Adipose tissue (tissue), 3 donors: ENCODE measurements around the gene TXNDC5. TPM values are rescaled to one million over a fixed set of nuclear protein-coding genes. Genes with fewer than 3 reads are reported as not detected.

ENCODE experiments used
- H3K27ac ChIP-seq: one replicate; pipeline ENCODE4 v1.5.1; 2013; ENCODE audit warnings: low read depth, low read length
- WGBS, 3 donors: extraction: QIAGEN DNeasy Blood & Tissue Kit; methylation state at CpG; one replicate each; pipeline ENCODE4 v1.1.7; 2013; 5-methylcytosine and 5-hydroxymethylcytosine counted together
- polyA plus RNA-seq, 3 donors: library from polyadenylated mRNA; stranded (reverse); fragments of 200-250 nt; gene quantifications; one replicate each; pipeline ENCODE4 v1.2.3, GENCODE V29; 2013
- donor health status: healthy with polysubstance abuse.
- donor health status: Bipolar disorder and iron deficiency.
- donor health status: healthy.

Gene TXNDC5
- polyA plus RNA-seq, 3 donors: 88.6 to 123 (median 105) TPM

DNA sequence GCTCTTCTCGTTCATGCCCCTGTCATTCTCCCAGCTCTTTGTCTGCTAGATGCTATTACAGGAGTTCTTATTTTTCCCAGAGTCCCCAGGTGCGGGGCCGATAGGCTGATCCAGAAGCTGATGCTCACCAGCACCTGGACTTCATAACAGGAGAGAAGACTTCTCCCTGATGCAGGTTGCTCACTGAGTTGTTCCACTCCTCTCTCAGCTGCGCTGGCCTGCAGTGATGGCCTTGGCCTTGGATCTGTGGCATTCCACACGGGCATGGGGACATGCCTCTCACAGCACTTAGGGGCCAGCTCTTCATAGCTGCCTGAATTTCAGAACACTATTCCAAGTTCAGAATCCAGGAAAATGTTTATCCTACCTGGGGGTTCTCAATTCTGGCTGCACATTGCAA is 7.1 kb upstream of the TXNDC5 start:
- no peak overlapping the region for H3K27ac ChIP-seq
- 66 to 91% (median 79%) methylated on average over 5 of the region's 5 CpGs for WGBS, 3 donors

DNA sequence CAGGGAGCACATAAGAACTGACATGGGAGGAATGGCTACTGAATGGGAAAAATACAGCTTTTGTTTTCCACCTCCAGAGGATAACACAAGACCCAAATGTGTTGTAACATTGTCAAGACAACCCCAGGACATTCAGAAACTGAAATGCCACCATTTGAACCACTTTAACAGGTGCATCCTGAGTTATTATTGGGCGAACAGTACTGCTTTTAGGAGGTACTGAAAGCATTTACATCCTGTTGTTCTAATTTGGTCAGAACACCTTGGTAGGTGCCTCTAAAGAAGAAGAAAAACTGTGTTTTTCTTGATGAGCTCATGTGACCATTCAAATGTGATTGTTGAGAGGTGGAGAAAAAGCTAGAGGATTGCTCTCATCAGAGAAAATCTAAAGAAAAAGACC is 6.4 kb upstream of the TXNDC5 start:
- 68 to 81% (median 76%) methylated on average over 1 of the region's 1 CpG for WGBS, 3 donors
- no peak overlapping the region for H3K27ac ChIP-seq

DNA sequence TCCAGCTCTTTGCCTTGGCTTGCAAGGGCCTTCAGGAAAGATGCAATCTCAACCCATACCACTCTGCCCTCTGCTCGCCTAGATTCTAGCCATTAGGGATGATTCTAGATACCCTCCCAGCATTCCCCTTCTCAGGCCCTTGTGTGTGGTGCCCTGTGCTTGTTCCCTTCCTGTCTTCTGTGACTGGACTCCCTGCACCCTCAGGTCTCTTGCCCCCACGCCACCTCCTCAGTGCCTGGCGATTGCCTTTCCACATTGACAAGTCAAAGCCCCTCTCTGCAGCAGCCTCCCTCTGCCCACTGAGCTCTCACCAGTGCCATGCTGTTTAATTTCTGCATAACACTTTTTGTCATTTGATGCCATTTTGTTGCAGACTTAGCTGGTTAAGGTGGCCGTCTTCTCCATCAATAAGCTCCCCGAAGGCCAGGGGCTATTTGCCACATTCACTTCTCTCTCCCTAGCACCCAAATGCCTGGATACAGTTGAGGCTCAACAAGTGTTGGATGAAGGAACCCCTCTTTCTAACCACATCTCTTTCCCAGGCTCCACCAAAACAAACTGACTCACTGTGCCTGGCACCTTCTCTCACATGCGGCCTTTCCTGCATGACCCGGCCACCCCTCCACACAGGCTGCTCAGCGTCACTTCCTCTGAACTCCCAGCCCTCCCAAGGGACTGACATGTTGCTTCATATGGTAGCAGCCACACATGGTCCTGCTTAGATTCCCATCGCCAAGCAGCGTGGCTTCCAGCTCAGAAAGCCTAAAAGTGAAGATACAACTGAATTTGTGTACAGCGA is 4.6 kb upstream of the TXNDC5 start:
- H3K27ac ChIP-seq: no peak overlapping the region
- WGBS, 3 donors: 65 to 87% (median 67%) methylated on average over 11 of the region's 11 CpGs

- no peak overlapping the region for H3K27ac ChIP-seq
- WGBS, 3 donors: 61 to 91% (median 88%) methylated on average over 5 of the region's 5 CpGs
Measured at GRCh38 chr6:7914311-7914710, 3.7 kb upstream of the TXNDC5 start.

DNA sequence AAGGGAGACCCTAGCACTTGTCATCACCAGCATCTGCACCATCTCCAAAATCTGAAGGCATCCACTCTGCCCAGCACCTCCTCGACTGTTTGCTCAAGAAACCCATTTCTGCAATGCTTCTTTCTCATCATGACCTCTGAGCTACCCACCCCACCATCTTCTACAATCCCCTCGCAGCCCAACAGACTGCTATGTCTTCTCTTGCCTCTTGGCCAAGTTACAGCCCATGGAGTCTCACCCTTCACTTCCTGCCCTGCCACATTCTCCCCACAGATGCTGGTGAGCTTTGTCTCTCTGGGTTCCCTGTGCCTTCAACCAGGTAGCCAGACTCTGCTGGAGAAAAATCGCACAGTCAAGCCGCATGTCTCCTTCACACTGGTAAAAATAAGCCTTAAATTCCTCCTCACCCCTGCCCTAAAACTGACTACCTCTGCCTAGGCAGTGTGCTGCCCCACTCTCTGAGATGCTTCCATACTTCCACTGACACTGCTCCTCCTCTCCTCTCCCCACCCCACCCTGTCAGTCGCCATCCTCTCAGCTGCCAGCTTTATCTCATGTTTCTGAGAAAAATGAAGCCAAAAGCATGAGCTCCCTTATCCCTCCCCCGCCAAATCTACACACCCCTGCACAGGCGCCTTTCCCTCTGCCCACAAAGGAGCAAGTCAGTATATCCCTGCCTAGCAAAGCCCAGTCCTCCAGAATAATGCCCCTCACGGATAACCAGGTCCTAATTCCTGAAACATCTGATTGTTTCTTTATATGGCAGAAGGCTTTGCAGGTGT is 2.3 kb upstream of the TXNDC5 start:
- H3K27ac ChIP-seq: no peak overlapping the region

DNA sequence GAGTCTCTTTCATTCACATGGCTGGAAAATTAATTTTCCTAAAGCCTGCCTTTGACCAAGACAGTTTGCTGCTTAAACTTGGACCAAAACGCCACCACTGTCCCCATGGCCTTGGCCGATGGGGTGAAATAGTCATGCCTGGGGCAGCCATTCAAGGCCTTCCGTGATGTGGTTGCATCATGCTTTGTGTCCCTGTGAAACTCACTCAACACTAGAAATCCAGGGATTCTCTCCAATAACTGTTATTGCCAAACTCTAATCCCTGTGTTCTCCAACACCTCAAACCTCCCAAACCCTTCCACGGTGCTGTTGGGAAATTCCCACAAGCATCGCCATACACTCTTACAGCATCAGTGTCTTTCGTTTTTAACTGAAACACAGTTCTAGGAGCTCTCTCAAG is 1.4 kb upstream of the TXNDC5 start:
- H3K27ac ChIP-seq: no peak overlapping the region
- 66 to 83% (median 66%) methylated on average over 6 of the region's 6 CpGs for WGBS, 3 donors

More for the DNA sequence above, 2.3 kb upstream of the TXNDC5 start:
- 67 to 80% (median 79%) methylated on average over 8 of the region's 8 CpGs for WGBS, 3 donors

- 84 to 89% (median 88%) methylated on average over 11 of the region's 11 CpGs for WGBS, 3 donors
- H3K27ac ChIP-seq: no peak overlapping the region
Measured at GRCh38 chr6:7911345-7911725, 747 bp upstream of the TXNDC5 start.

GRCh38 chr6:7910298-7910653 is 312 bp downstream of the TXNDC5 start:
- H3K27ac ChIP-seq: no peak overlapping the region

GRCh38 chr6:7909323-7910276 is 988 bp downstream of the TXNDC5 start:
- H3K27ac ChIP-seq: no peak overlapping the region
- WGBS, 3 donors: 3% methylated on average over 37 to 66 of the region's 66 CpGs

More at GRCh38 chr6:7910298-7910653, 312 bp downstream of the TXNDC5 start:
- 0 to 2% (median 0%) methylated on average over 27 to 57 of the region's 57 CpGs for WGBS, 3 donors

- WGBS, 3 donors: 44 to 98% (median 92%) methylated on average over 4 of the region's 4 CpGs
- H3K27ac ChIP-seq: no peak overlapping the region
Measured at GRCh38 chr6:7907159-7907558, 3.4 kb downstream of the TXNDC5 start.

- WGBS, 3 donors: 62 to 87% (median 85%) methylated on average over 4 of the region's 4 CpGs
- no peak overlapping the region for H3K27ac ChIP-seq
Measured at GRCh38 chr6:7906741-7907140, 3.8 kb downstream of the TXNDC5 start.

GRCh38 chr6:7905416-7905815 is 5.2 kb downstream of the TXNDC5 start:
- WGBS, 3 donors: 74 to 88% (median 84%) methylated on average over 2 of the region's 2 CpGs
- H3K27ac ChIP-seq: no peak overlapping the region

DNA sequence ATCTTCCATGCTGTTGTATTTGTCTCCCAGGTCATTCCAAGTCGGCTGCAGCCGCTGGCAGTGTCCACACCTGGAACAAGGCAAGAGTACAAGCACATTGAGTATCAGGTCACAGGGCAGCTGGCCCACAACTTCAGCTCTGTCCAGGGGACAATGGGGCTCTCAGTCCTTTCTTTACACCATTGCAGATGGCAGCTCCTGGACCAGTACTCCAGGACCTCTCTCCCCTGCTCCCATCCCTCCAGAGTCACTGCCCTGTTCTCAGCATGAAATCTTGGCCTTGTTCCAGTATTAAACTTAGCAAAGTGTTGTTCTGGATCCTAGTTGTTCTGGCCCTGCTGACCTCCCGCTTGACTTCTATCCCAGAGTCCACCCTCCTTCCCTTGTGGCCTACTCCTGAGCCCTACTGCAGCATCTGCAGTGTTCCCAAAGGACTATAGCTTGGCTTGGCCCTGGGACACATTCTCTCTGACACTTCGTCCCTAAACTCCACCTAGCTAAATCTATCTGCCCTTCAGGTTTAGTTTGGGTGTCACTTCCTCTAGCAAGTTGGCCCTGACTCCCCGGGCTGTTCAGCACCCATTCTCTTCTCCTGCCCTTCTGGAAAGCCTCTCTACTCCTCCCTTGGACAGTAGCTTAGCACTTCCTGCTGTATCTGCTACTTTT is 5.8 kb downstream of the TXNDC5 start:
- H3K27ac ChIP-seq: no peak overlapping the region
- 59 to 85% (median 84%) methylated on average over 5 of the region's 5 CpGs for WGBS, 3 donors

DNA sequence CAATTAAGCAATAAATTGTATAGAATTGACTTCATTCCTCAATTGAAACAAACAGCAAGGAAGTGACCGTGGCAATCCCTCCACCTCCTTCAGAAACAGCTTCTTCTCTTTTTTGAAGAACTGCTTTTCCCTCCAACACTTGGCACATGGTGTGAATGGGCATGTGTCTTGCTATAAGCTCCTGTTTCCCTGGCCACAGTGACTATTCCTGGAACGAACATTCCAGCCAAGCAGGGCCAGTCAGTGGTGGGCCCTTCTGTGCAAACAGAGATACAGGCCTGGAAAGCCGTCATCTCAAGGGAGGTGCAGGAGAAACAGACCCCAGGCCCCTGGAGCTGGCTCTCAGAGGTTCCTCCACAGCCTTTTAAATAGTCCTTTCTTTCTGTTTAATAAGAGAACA is 6.9 kb downstream of the TXNDC5 start:
- WGBS, 3 donors: 80 to 93% (median 91%) methylated on average over 3 of the region's 3 CpGs
- H3K27ac ChIP-seq: no peak overlapping the region

GRCh38 chr6:7902867-7903266 is 7.7 kb downstream of the TXNDC5 start:
- 95 to 96% (median 96%) methylated on average over 1 of the region's 1 CpG for WGBS, 3 donors
- no peak overlapping the region for H3K27ac ChIP-seq

GRCh38 chr6:7902221-7902620 is 8.4 kb downstream of the TXNDC5 start:
- no peak overlapping the region for H3K27ac ChIP-seq
- WGBS, 3 donors: 78 to 85% (median 79%) methylated on average over 8 of the region's 8 CpGs

- H3K27ac ChIP-seq: no peak overlapping the region
- WGBS, 3 donors: 63 to 77% (median 77%) methylated on average over 4 of the region's 4 CpGs
Measured at GRCh38 chr6:7901780-7902179, 8.8 kb downstream of the TXNDC5 start.

DNA sequence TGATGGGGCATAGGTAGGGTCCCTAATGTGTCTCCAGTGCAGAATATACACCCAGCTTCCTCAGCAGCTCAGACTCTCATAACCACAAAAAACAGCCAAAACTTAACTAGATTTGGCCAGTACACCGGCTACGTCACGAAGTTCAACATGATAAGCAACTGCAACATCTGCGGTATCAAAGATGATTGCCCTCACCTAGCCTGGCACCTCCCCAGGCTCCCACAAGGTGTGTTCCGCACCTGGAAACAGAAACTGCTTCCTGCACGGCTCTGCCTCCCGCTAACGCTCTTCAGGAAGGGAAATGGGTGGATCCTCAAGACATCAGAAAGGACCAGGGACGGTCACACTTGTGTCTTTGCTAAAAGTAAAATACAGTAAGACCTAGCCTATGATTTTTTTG is 9.5 kb downstream of the TXNDC5 start:
- WGBS, 3 donors: 48 to 92% (median 85%) methylated on average over 9 of the region's 9 CpGs
- no peak overlapping the region for H3K27ac ChIP-seq
